NT2/D1 (cell line): ENCODE results near the gene MFRP.

Experiments
- DNase-seq: peaks from one replicate; pipeline ENCODE4 v3.0.0-alpha.2; 2011; ENCODE audit warnings: low read depth, low spot score
- H3K27me3 ChIP-seq: 2 replicates; pipeline ENCODE4 v1.6.0; 2011; ENCODE audit warnings: mild to moderate bottlenecking; ENCODE audit not compliant: insufficient read length, insufficient read depth
- H3K36me3 ChIP-seq: 2 replicates; pipeline ENCODE4 v1.6.1; 2011; ENCODE audit warnings: mild to moderate bottlenecking, low read length, mixed read lengths; ENCODE audit not compliant: insufficient read depth, insufficient read length
- H3K4me1 ChIP-seq: 2 replicates; pipeline ENCODE4 v1.5.1; 2011; ENCODE audit not compliant: insufficient read depth, insufficient read length
- H3K4me3 ChIP-seq: 2 replicates; pipeline ENCODE4 v1.5.1; 2011; ENCODE audit warnings: low read depth; ENCODE audit not compliant: insufficient read length
- H3K9ac ChIP-seq: 2 replicates; pipeline ENCODE4 v1.6.0; 2011; ENCODE audit warnings: low read depth; ENCODE audit not compliant: insufficient read length
- H3K9me3 ChIP-seq: 2 replicates; pipeline ENCODE4 v1.5.1; 2011; ENCODE audit warnings: mild to moderate bottlenecking, low read length; ENCODE audit not compliant: insufficient read depth
- SUZ12 ChIP-seq: IDR thresholded peaks from 2 replicates; pipeline ENCODE4 v1.6.1; 2011; ENCODE audit not compliant: insufficient read length, insufficient read depth; ENCODE audit errors: extremely low read depth
- YY1 ChIP-seq: IDR thresholded peaks from 2 replicates; pipeline ENCODE4 v1.6.1; 2011; ENCODE audit not compliant: insufficient read length, insufficient read depth
- ZNF274 ChIP-seq: IDR thresholded peaks from 2 replicates; pipeline ENCODE4 v1.6.1; 2011; ENCODE audit warnings: mild to moderate bottlenecking, low read depth, low read length

The MFRP gene

GRCh38 chr11:119372260-119373058 lies 26.0 kb upstream of the MFRP start:
- peaks cover 48% of the 10 kb centered on the region for H3K4me1 ChIP-seq
- H3K36me3 ChIP-seq, result no peaks in the 10 kb centered on the region
- no peak for TF ChIP-seq ZNF274
- TF ChIP-seq YY1, result no peak
- no peak for TF ChIP-seq SUZ12
- DNase-seq, result no peak
- H3K9me3 ChIP-seq, result no peaks in the 10 kb centered on the region
- no peaks in the 10 kb centered on the region for H3K27me3 ChIP-seq
- H3K9ac ChIP-seq, result no peak overlapping the region
- H3K4me3 ChIP-seq, result no peak overlapping the region

GRCh38 chr11:119371778-119372182 lies 25.3 kb upstream of the MFRP start:
- no peak overlapping the region for H3K9ac ChIP-seq
- H3K4me3 ChIP-seq, result no peak overlapping the region
- peaks cover 44% of the 10 kb centered on the region for H3K4me1 ChIP-seq
- TF ChIP-seq SUZ12 (no peak), ZNF274 (no peak), YY1 (no peak)
- no peaks in the 10 kb centered on the region for H3K27me3 ChIP-seq
- H3K9me3 ChIP-seq, result no peaks in the 10 kb centered on the region
- no peaks in the 10 kb centered on the region for H3K36me3 ChIP-seq
- no peak for DNase-seq

GRCh38 chr11:119371067-119371601 lies 24.6 kb upstream of the MFRP start:
- peaks cover 38% of the 10 kb centered on the region for H3K4me1 ChIP-seq
- H3K36me3 ChIP-seq, result no peaks in the 10 kb centered on the region
- H3K9me3 ChIP-seq, result no peaks in the 10 kb centered on the region
- no peak overlapping the region for H3K9ac ChIP-seq
- no peak overlapping the region for H3K4me3 ChIP-seq
- no peak for DNase-seq
- TF ChIP-seq YY1 (no peak), SUZ12 (no peak), ZNF274 (no peak)
- H3K27me3 ChIP-seq, result no peaks in the 10 kb centered on the region

GRCh38 chr11:119370486-119371046 lies 24.1 kb upstream of the MFRP start:
- Histone ChIP-seq H3K4me1 (peaks cover 33% of the 10 kb centered on the region), H3K9ac (no peak overlapping the region), H3K27me3 (no peaks in the 10 kb centered on the region), H3K9me3 (no peaks in the 10 kb centered on the region), H3K36me3 (no peaks in the 10 kb centered on the region), H3K4me3 (no peak overlapping the region)
- TF ChIP-seq ZNF274 (no peak), SUZ12 (no peak), YY1 (no peak)
- no peak for DNase-seq

- DNase-seq, result no peak
- no peak overlapping the region for H3K4me3 ChIP-seq
Observed at GRCh38 chr11:119369132-119369925, 22.8 kb upstream of the MFRP start.

GRCh38 chr11:119368121-119369034 lies 21.9 kb upstream of the MFRP start:
- Histone ChIP-seq H3K4me3 (no peak overlapping the region), H3K9ac (peak overlapping the region; percentile 42), H3K4me1 (peaks cover 22% of the 10 kb centered on the region), H3K27me3 (peaks cover 15% of the 10 kb centered on the region), H3K36me3 (no peaks in the 10 kb centered on the region), H3K9me3 (no peaks in the 10 kb centered on the region)
- no peak for DNase-seq
- TF ChIP-seq YY1, result no peak
- TF ChIP-seq SUZ12, result no peak

More at GRCh38 chr11:119369132-119369925, 22.8 kb upstream of the MFRP start:
- Histone ChIP-seq H3K27me3 (peaks cover 10% of the 10 kb centered on the region), H3K4me1 (peaks cover 27% of the 10 kb centered on the region), H3K9me3 (no peaks in the 10 kb centered on the region), H3K9ac (no peak overlapping the region), H3K36me3 (no peaks in the 10 kb centered on the region)
- TF ChIP-seq SUZ12 (no peak), YY1 (no peak), ZNF274 (no peak)
